Astrocyte of the spinal cord (primary cell): ENCODE results near the gene RIC1.

Source experiments
- DNase-seq: peaks from one replicate; pipeline ENCODE4 v3.0.0; 2011; ENCODE audit warnings: low read depth, low spot score
- H3K4me3 ChIP-seq: 2 replicates; pipeline ENCODE4 v1.5.1; 2011; ENCODE audit warnings: low read depth, mild to moderate bottlenecking, low read length, moderate library complexity
- in situ Hi-C: cut with HindIII; loops from 2 replicates; pipeline ENCODE4 v1.10.0; 2017; ENCODE audit warnings: low sequenced_read_pairs
- TF ChIP-seq, protein P1 (sequence below): IDR thresholded peaks from 2 replicates; pipeline ENCODE4 v1.5.1; 2012; ENCODE audit warnings: low read depth, mild to moderate bottlenecking, low read length, inconsistent platforms

RIC1 gene

GRCh38 chr9:5629312-5630080 lies 589 bp downstream of the RIC1 start:
- H3K4me3 ChIP-seq: peak overlapping the region; percentile 69
- TF ChIP-seq, protein P1, sequence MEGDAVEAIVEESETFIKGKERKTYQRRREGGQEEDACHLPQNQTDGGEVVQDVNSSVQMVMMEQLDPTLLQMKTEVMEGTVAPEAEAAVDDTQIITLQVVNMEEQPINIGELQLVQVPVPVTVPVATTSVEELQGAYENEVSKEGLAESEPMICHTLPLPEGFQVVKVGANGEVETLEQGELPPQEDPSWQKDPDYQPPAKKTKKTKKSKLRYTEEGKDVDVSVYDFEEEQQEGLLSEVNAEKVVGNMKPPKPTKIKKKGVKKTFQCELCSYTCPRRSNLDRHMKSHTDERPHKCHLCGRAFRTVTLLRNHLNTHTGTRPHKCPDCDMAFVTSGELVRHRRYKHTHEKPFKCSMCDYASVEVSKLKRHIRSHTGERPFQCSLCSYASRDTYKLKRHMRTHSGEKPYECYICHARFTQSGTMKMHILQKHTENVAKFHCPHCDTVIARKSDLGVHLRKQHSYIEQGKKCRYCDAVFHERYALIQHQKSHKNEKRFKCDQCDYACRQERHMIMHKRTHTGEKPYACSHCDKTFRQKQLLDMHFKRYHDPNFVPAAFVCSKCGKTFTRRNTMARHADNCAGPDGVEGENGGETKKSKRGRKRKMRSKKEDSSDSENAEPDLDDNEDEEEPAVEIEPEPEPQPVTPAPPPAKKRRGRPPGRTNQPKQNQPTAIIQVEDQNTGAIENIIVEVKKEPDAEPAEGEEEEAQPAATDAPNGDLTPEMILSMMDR: no peak
- in situ Hi-C loops: no loop called here
- DNase-seq: peak; percentile 34

GRCh38 chr9:5630081-5630507 lies 1.2 kb downstream of the RIC1 start:
- DNase-seq: peak; percentile 73
- in situ Hi-C loops: no loop called here
- H3K4me3 ChIP-seq: peak overlapping the region; percentile 69
- TF ChIP-seq, protein P1: no peak

DNA sequence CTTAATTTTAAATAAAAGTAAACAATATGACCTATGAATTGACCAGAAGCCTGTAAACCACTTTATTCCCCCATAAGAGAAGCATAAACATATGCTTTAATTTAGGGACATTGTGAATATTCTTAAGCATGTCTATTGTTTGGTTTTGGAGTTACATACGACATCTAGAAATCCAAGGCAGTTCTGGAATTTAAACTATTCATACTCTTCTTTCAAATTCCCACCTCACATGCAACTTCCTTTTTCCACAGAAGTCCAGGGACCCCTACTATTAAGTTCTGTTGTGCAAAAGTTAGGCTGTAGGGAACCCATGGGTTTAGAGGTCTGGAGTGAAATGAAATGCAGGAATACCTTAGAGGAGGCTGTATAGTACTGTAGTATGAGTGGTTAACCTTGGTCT lies 2.1 kb downstream of the RIC1 start:
- peak overlapping the region; percentile 23 for H3K4me3 ChIP-seq
- in situ Hi-C loops: no loop called here
- DNase-seq: no peak
- TF ChIP-seq, protein P1: no peak

DNA sequence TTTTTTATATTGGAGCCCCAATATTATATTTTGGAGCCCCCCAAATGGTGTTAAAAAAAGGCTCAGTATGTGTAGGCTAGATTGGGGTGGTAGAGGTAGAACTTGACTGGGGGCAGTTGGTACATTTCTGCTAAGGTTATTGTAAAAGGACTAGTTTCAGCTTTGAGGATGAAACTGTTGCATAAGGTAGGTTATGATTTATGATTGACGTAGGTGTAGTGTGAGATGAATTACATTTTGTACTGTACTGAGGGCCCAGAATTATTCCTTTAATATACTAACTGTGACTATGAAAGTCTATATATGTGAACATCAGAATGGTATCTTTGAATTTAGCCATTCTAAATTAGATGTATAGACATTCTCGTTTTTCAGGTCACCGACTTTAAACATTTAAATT lies 3.6 kb downstream of the RIC1 start:
- in situ Hi-C loops: no loop called here
- H3K4me3 ChIP-seq: no peak overlapping the region
- DNase-seq: no peak
- TF ChIP-seq, protein P1: no peak

GRCh38 chr9:5633243-5633642 lies 4.3 kb downstream of the RIC1 start:
- DNase-seq: no peak
- no peak overlapping the region for H3K4me3 ChIP-seq
- in situ Hi-C loops: no loop called here
- TF ChIP-seq, protein P1: no peak

DNA sequence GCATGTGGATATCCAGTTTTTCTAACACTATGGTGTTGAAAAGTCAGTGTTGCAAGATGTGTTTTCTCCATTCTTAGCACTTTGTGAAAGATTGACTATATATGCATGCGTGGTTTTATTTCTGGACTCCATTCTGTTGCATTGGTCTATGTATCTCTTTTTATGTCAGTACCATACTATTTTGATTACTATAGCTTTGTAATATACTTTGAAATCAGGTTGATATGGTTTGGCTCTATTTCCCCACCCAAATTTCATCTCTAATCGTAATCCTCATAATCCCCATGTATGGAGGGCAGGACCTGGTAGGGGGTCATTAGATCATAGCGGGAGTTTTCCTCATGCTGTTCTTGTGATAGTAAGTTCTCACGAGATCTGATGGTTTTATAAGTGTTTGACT lies 6.5 kb downstream of the RIC1 start:
- no peak for DNase-seq
- TF ChIP-seq, protein P1: no peak
- in situ Hi-C loops: no loop called here
- H3K4me3 ChIP-seq: no peak overlapping the region
